ENCODE data around the gene C13orf46.
A peak's percentile ranks its signal among the peaks of the same experiment; 100 is the strongest.

The C13orf46 gene

DNA sequence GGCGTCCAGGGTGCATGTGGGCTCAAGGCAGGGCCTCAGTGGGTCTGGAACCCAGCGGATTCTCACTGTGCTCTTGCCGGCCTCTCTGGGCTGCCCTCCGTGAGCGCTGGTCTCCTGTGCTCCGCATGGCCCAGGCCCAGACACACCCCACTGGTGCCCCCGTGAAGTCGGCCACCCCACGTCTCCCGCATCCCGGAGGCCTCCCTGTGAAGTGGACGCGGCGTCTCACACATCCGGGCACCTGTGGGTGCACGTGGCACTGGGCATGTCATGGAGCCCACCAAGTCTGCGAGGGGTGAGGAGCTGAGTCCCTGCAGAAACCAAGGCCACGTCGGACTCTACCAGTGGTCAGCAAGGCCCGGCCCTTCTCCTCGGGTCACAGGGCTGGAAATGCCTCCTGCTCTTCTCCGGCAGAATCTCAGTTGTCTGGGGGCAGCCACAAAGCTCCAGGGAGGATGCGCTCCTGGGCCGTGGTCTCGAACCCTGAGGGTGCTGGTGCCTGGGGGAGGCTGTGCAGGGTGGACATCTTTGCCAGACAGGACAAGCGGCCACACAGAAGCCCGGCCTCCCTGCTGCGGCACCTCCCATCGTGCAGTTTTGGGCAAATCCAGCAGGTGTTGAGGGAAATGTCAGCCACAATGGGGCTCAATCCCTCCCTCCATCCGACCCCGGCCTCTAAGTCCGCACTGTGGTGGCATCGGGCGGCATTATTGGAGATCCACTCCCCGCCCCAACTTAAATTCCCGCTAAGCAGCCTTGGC lies 2.2 kb downstream of the C13orf46 start:
- no peak overlapping the region for H3K23ac ChIP-seq (ENCODE audit: low read length)
- no peak overlapping the region for H2BK5ac ChIP-seq (ENCODE audit: low read length)
- H3K79me1 ChIP-seq (ENCODE audit: low read length): no peaks in the 10 kb centered on the region
- no peaks in the 10 kb centered on the region for H3K79me2 ChIP-seq (ENCODE audit: control insufficient read depth, insufficient read depth, low read length)
- no peaks in the 10 kb centered on the region for H3K36me3 ChIP-seq (ENCODE audit: control insufficient read depth, insufficient read depth, low read length)
- H3K27me3 ChIP-seq (ENCODE audit: insufficient read depth, low read length, poor library complexity): no peaks in the 10 kb centered on the region
- no peak overlapping the region for H3K56ac ChIP-seq (ENCODE audit: low read length)
- no peak for DNase-seq
- no peak overlapping the region for H3K27ac ChIP-seq (ENCODE audit: low read depth, low read length)
- WGBS (ENCODE audit: extremely low coverage, insufficient coverage, low lambda C conversion rate): no CpG with 5 or more reads among the region's 36 CpGs
- H3K18ac ChIP-seq (ENCODE audit: low read length): no peak overlapping the region
- no peak overlapping the region for H4K5ac ChIP-seq (ENCODE audit: low read length)
- no peak overlapping the region for H3K4me3 ChIP-seq (ENCODE audit: low read length)
- H3K4ac ChIP-seq (ENCODE audit: low read depth, low read length): no peak overlapping the region
- no peak overlapping the region for H2BK15ac ChIP-seq (replicated peaks; ENCODE audit: low read depth)
- no peak overlapping the region for H2BK120ac ChIP-seq (ENCODE audit: low read depth, low read length)
- no peak overlapping the region for H4K8ac ChIP-seq (ENCODE audit: low read depth, low read length)
- no peak overlapping the region for H3K9ac ChIP-seq (ENCODE audit: low read length)
- H2AK5ac ChIP-seq (ENCODE audit: low read length): no peak overlapping the region
- no peak overlapping the region for H3K4me2 ChIP-seq (ENCODE audit: low read length)
- H3K4me1 ChIP-seq (ENCODE audit: control insufficient read depth, low read depth, low read length): no peaks in the 10 kb centered on the region

DNA sequence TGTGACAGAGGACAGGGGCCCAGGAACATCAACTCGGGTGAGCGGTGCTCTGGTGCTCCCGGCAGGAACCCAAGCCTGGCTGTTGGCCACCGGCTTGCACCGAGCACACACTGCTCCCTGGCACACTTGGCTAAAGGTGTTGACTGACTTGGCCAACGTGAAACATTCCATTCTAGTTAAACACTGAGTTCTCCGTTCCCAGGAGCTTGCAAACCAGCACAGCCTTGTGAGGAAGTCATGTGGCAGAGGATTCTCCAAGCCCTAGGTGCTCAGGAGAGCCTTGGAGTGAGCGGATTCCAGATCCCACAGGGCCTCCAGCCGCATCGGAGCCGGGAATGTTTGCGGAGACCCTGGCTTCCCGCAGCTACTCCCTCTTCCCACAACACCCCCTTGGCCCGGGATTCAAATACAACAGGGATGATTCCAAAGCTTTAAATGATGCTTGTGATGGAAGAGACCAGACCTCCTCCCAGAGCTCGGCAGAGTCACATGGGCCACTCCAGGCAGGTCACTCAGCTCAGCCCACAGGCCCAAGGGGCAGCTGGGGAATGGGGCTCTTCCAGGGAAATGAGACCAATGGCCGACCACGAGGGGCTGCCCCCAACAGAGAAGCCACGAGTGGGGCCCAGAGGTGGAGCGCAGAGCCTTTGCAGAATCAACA lies 2.9 kb downstream of the C13orf46 start:
- Histone ChIP-seq H2AK5ac (ENCODE audit: low read length) (no peak overlapping the region), H3K9ac (ENCODE audit: low read length) (no peak overlapping the region), H3K79me2 (ENCODE audit: control insufficient read depth, insufficient read depth, low read length) (no peaks in the 10 kb centered on the region), H2BK120ac (ENCODE audit: low read depth, low read length) (no peak overlapping the region), H3K27me3 (ENCODE audit: insufficient read depth, low read length, poor library complexity) (no peaks in the 10 kb centered on the region), H3K4me3 (ENCODE audit: low read length) (no peak overlapping the region), H3K4ac (ENCODE audit: low read depth, low read length) (no peak overlapping the region), H4K5ac (ENCODE audit: low read length) (no peak overlapping the region), H3K56ac (ENCODE audit: low read length) (no peak overlapping the region), H3K4me1 (ENCODE audit: control insufficient read depth, low read depth, low read length) (no peaks in the 10 kb centered on the region), H4K8ac (ENCODE audit: low read depth, low read length) (no peak overlapping the region), H2BK15ac (replicated peaks; ENCODE audit: low read depth) (no peak overlapping the region), H3K4me2 (ENCODE audit: low read length) (no peak overlapping the region), H3K79me1 (ENCODE audit: low read length) (no peaks in the 10 kb centered on the region), H3K36me3 (ENCODE audit: control insufficient read depth, insufficient read depth, low read length) (no peaks in the 10 kb centered on the region), H3K23ac (ENCODE audit: low read length) (no peak overlapping the region), H2BK5ac (ENCODE audit: low read length) (no peak overlapping the region), H3K18ac (ENCODE audit: low read length) (no peak overlapping the region), H3K27ac (ENCODE audit: low read depth, low read length) (no peak overlapping the region)
- WGBS (ENCODE audit: extremely low coverage, insufficient coverage, low lambda C conversion rate): no CpG with 5 or more reads among the region's 19 CpGs
- DNase-seq: peak; percentile 65

DNA sequence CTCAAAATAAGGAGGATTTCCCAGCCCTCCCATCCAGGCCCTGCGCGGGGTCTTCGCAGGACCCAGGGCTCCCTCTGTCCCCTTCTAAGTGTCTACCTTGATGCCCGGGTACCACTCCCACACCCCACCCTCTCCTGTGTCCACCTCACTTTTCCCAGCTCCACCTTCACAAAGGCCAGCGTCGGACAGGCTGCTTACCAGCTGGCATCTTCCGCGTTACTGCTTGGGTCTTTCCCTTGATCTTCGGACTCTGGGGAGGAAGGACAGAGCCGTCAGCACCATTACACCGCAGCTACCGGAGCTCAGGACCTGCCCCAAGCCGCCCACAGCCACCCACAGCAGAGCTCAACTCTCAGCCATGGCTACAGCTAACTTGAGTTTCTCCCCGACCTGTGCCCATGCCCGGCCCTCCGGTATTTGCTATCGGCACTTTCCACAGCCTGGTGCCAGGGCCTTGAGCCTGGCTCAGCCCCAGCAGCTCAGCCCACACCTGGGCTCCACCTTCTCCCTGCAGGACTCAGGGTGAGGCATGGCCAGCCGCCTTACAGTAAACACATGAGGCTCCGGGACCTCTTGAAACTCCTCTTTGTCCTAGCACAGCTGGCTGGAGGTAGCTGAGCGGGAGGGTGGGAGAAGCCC lies 3.8 kb downstream of the C13orf46 start:
- Histone ChIP-seq H3K4me3 (ENCODE audit: low read length) (no peak overlapping the region), H2BK120ac (ENCODE audit: low read depth, low read length) (no peak overlapping the region), H2BK15ac (replicated peaks; ENCODE audit: low read depth) (no peak overlapping the region), H3K23ac (ENCODE audit: low read length) (no peak overlapping the region), H3K27ac (ENCODE audit: low read depth, low read length) (no peak overlapping the region), H3K56ac (ENCODE audit: low read length) (no peak overlapping the region), H2AK5ac (ENCODE audit: low read length) (no peak overlapping the region), H3K27me3 (ENCODE audit: insufficient read depth, low read length, poor library complexity) (no peaks in the 10 kb centered on the region), H3K4me1 (ENCODE audit: control insufficient read depth, low read depth, low read length) (no peaks in the 10 kb centered on the region), H3K4ac (ENCODE audit: low read depth, low read length) (no peak overlapping the region), H2BK5ac (ENCODE audit: low read length) (no peak overlapping the region), H4K5ac (ENCODE audit: low read length) (no peak overlapping the region), H4K8ac (ENCODE audit: low read depth, low read length) (no peak overlapping the region), H3K36me3 (ENCODE audit: control insufficient read depth, insufficient read depth, low read length) (no peaks in the 10 kb centered on the region), H3K18ac (ENCODE audit: low read length) (no peak overlapping the region), H3K79me2 (ENCODE audit: control insufficient read depth, insufficient read depth, low read length) (no peaks in the 10 kb centered on the region), H3K9ac (ENCODE audit: low read length) (no peak overlapping the region), H3K4me2 (ENCODE audit: low read length) (no peak overlapping the region), H3K79me1 (ENCODE audit: low read length) (no peaks in the 10 kb centered on the region)
- DNase-seq: no peak
- WGBS (ENCODE audit: extremely low coverage, insufficient coverage, low lambda C conversion rate): no CpG with 5 or more reads among the region's 20 CpGs

DNA sequence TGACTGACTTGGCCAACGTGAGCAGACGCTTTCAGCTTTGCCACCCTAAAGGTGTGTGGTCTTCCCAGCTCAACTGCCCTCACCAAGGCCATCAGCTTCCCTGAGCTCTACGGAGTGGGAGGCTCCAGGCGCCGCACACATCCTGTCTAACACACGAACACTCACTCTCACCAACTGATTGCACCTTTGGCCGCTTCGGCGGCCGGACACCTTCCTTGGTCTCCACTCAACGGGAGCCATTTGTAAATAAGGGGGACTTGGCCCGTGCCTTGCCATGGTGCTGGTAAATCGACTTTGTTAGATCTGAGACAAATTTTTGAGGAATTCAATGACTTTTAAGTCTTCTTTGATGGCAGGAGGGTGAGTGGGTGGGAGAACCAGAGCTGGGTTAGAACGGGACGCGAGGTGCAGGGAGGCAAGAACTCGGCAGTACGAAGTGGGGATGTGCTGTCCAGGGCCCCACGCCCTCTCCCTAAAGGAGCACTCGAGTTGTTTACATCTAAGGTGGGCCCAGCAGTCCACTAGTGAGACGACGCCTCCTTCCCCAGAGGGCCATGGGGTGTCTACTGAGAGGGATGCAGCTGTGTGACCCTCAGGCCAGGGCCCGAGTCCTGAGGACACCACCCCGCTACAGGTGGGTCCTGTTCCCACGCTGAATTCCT lies 4.4 kb downstream of the C13orf46 start:
- Histone ChIP-seq H3K27me3 (ENCODE audit: insufficient read depth, low read length, poor library complexity) (no peaks in the 10 kb centered on the region), H2BK120ac (ENCODE audit: low read depth, low read length) (no peak overlapping the region), H2AK5ac (ENCODE audit: low read length) (no peak overlapping the region), H4K5ac (ENCODE audit: low read length) (no peak overlapping the region), H3K36me3 (ENCODE audit: control insufficient read depth, insufficient read depth, low read length) (no peaks in the 10 kb centered on the region), H3K18ac (ENCODE audit: low read length) (no peak overlapping the region), H2BK5ac (ENCODE audit: low read length) (no peak overlapping the region), H3K4me3 (ENCODE audit: low read length) (no peak overlapping the region), H3K23ac (ENCODE audit: low read length) (no peak overlapping the region), H3K4ac (ENCODE audit: low read depth, low read length) (no peak overlapping the region), H3K79me2 (ENCODE audit: control insufficient read depth, insufficient read depth, low read length) (no peaks in the 10 kb centered on the region), H4K8ac (ENCODE audit: low read depth, low read length) (no peak overlapping the region), H3K9ac (ENCODE audit: low read length) (no peak overlapping the region), H2BK15ac (replicated peaks; ENCODE audit: low read depth) (no peak overlapping the region), H3K4me2 (ENCODE audit: low read length) (no peak overlapping the region), H3K4me1 (ENCODE audit: control insufficient read depth, low read depth, low read length) (no peaks in the 10 kb centered on the region), H3K27ac (ENCODE audit: low read depth, low read length) (no peak overlapping the region), H3K79me1 (ENCODE audit: low read length) (no peaks in the 10 kb centered on the region), H3K56ac (ENCODE audit: low read length) (no peak overlapping the region)
- no CpG with 5 or more reads among the region's 25 CpGs for WGBS (ENCODE audit: extremely low coverage, insufficient coverage, low lambda C conversion rate)
- DNase-seq: no peak

GRCh38 chr13:113968463-113969310 lies 5.2 kb downstream of the C13orf46 start:
- Histone ChIP-seq H3K27ac (ENCODE audit: low read depth, low read length) (no peak overlapping the region), H3K79me2 (ENCODE audit: control insufficient read depth, insufficient read depth, low read length) (no peaks in the 10 kb centered on the region), H3K4ac (ENCODE audit: low read depth, low read length) (no peak overlapping the region), H2AK5ac (ENCODE audit: low read length) (no peak overlapping the region), H3K9ac (ENCODE audit: low read length) (no peak overlapping the region), H3K56ac (ENCODE audit: low read length) (no peak overlapping the region), H3K4me1 (ENCODE audit: control insufficient read depth, low read depth, low read length) (no peaks in the 10 kb centered on the region), H3K27me3 (ENCODE audit: insufficient read depth, low read length, poor library complexity) (no peaks in the 10 kb centered on the region), H2BK15ac (replicated peaks; ENCODE audit: low read depth) (no peak overlapping the region), H3K4me2 (ENCODE audit: low read length) (no peak overlapping the region), H3K18ac (ENCODE audit: low read length) (no peak overlapping the region), H3K4me3 (ENCODE audit: low read length) (no peak overlapping the region), H3K36me3 (ENCODE audit: control insufficient read depth, insufficient read depth, low read length) (no peaks in the 10 kb centered on the region), H2BK120ac (ENCODE audit: low read depth, low read length) (no peak overlapping the region), H4K5ac (ENCODE audit: low read length) (no peak overlapping the region), H4K8ac (ENCODE audit: low read depth, low read length) (no peak overlapping the region), H3K23ac (ENCODE audit: low read length) (no peak overlapping the region), H2BK5ac (ENCODE audit: low read length) (no peak overlapping the region), H3K79me1 (ENCODE audit: low read length) (no peaks in the 10 kb centered on the region)
- no peak for DNase-seq
- WGBS (ENCODE audit: extremely low coverage, insufficient coverage, low lambda C conversion rate): no CpG with 5 or more reads among the region's 17 CpGs

All from mesendoderm (in vitro differentiated cells).